ENCODE measurements around the gene ADORA2B.

ADORA2B gene

DNA sequence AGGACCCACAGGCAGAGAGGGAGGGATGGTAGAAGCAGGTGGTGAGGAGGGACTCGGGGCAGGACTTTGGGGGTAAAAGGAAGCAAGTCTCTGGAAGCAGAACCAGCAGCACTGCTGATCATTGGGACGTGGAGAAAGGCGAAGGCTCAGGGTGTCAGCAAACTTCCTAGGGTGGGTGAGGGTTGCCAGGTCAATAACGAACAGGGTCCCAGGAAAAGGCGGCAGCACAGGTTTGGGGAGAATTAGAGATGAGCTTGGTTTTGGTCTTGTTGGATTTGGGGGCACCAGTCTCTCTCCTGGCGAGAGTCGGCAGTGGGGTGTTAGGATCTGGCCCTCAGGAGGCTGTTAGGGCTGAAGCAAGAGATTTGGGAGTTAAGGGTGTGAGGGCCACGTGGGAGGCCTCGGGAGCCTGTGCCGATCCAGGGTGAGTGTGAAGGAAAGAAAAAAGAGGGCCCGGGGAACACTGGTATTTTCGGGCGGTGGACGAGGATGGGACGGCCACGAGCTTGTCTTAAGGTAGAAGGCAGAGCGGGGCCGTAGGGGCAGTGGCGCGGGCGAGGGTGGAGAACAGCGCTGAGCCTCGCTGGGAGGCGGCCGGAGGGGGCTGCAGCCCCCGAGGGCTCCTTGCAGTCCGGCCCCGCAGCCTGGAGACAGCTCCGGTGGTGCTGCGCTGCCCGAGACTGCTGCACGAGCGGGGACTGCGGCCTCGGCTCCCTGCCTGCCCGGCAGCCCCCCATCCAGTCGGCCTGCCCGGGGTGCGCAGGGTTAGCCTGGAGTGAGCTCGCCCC is 765 bp upstream of the ADORA2B start:
- no peaks in the 10 kb centered on the region for H3K36me3 ChIP-seq (ENCODE audit: control insufficient read depth in 1 of 2, insufficient read depth in 2 of 2, low read length in 2 of 2)
- no peaks in the 10 kb centered on the region for H3K27me3 ChIP-seq (ENCODE audit: low read depth, low read length)
- H3K4me3 ChIP-seq (ENCODE audit: low read depth in 1 of 2, low read length in 2 of 2): peak overlapping the region; percentile 7 to 68
- H3K9me3 ChIP-seq (ENCODE audit: control insufficient read depth in 1 of 2, low read length in 2 of 2): no peaks in the 10 kb centered on the region
- no peak overlapping the region for H3K27ac ChIP-seq (ENCODE audit: low read length)
- peaks cover 5 to 12% of the 10 kb centered on the region in 2 donors for H3K4me1 ChIP-seq (ENCODE audit: control insufficient read depth in 1 of 2, insufficient read depth in 2 of 2, low read length in 2 of 2)

DNA sequence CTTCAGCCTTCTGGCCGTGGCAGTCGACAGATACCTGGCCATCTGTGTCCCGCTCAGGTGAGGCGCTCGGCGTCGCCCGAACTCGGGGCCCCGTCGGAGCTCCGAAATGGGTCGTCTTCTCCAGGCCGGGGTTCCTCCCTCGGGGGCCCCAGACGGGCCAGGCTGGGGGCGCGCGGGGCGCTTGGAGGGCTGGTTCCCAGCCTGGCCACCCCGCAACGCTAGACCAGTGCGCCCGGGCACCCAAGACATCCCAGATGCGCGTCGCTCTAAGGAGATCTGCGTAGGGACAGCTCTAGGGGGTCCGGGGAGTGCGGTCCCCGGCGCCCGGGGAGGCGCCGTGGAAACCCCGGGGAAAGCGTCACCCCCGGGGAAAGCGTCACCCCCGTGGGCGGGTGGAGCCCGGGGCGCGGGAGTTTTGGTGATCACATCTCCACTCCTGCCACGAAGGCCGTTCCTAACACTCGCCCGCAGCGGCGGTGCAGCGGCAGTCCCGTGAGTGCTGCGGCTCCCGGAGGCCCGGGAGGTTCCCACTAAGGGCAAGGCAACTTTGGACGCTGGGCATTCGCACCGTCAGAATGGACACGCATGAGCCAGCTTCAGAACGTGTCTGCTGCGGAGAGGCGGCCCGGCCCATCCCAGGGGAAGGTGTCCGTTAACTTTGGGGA is 729 bp downstream of the ADORA2B start:
- peaks cover 5 to 12% of the 10 kb centered on the region in 2 donors for H3K4me1 ChIP-seq (ENCODE audit: control insufficient read depth in 1 of 2, insufficient read depth in 2 of 2, low read length in 2 of 2)
- H3K27ac ChIP-seq (ENCODE audit: low read length): no peak overlapping the region
- H3K36me3 ChIP-seq (ENCODE audit: control insufficient read depth in 1 of 2, insufficient read depth in 2 of 2, low read length in 2 of 2): no peaks in the 10 kb centered on the region
- no peaks in the 10 kb centered on the region for H3K27me3 ChIP-seq (ENCODE audit: low read depth, low read length)
- H3K4me3 ChIP-seq (ENCODE audit: low read depth in 1 of 2, low read length in 2 of 2): peak overlapping the region; percentile 68 to 70
- H3K9me3 ChIP-seq (ENCODE audit: control insufficient read depth in 1 of 2, low read length in 2 of 2): no peaks in the 10 kb centered on the region

DNA sequence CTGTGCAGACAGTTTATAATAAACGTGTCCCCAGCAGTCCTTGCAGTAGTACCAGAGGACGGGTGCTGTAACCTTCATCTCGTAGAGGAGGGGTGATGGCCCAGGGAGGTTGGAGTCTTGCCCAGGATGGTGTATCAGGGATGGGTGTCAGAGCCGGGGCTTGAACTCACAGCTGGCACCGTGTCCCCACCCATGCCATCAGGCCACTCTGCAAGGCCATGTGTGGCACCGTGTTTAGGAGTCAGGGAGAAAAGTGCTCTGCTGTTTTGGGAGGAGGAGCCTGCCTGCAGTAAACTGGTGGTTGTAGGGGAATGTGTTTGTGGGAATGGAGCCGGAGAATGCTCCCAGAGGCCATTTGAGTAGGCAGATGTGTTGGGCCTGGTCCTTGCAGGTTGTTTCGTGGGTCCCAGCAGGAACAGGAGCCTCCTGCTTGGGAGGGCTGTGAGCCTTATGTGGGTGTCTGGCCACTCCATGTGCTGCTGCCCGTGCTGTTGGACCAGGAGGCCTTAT is 1.7 kb downstream of the ADORA2B start:
- peak overlapping the region in 1 of 2 donors; percentile 68 for H3K4me3 ChIP-seq (ENCODE audit: low read depth in 1 of 2, low read length in 2 of 2)
- no peaks in the 10 kb centered on the region for H3K9me3 ChIP-seq (ENCODE audit: control insufficient read depth in 1 of 2, low read length in 2 of 2)
- H3K27me3 ChIP-seq (ENCODE audit: low read depth, low read length): no peaks in the 10 kb centered on the region
- peaks cover 5 to 12% of the 10 kb centered on the region in 2 donors for H3K4me1 ChIP-seq (ENCODE audit: control insufficient read depth in 1 of 2, insufficient read depth in 2 of 2, low read length in 2 of 2)
- H3K36me3 ChIP-seq (ENCODE audit: control insufficient read depth in 1 of 2, insufficient read depth in 2 of 2, low read length in 2 of 2): no peaks in the 10 kb centered on the region
- peak overlapping the region; percentile 31 for H3K27ac ChIP-seq (ENCODE audit: low read length)

DNA sequence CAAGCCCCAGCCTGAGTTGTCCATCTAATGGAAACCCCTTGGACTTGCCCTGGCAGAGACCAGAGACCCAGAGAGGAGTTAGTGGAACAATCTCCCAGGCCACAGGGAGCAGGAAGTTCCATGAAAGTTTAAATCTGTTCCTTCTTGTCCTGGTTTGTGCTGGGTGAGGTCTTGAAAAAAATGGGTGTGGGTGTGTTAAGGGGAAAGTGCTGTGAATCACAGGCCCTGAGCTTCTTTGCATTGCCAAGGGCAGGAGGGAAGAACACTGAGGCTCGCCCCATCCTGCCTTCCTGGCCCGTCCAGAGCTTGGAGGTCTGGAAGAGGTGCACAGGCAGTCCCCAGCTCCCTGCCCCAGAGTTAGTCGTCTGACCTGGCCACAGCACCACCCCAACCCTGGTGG is 2.3 kb downstream of the ADORA2B start:
- no peaks in the 10 kb centered on the region for H3K36me3 ChIP-seq (ENCODE audit: control insufficient read depth in 1 of 2, insufficient read depth in 2 of 2, low read length in 2 of 2)
- H3K27me3 ChIP-seq (ENCODE audit: low read depth, low read length): no peaks in the 10 kb centered on the region
- H3K4me3 ChIP-seq (ENCODE audit: low read depth in 1 of 2, low read length in 2 of 2): peak overlapping the region in 1 of 2 donors; percentile 68
- no peaks in the 10 kb centered on the region for H3K9me3 ChIP-seq (ENCODE audit: control insufficient read depth in 1 of 2, low read length in 2 of 2)
- H3K27ac ChIP-seq (ENCODE audit: low read length): peak overlapping the region; percentile 31
- peaks cover 5 to 12% of the 10 kb centered on the region in 2 donors for H3K4me1 ChIP-seq (ENCODE audit: control insufficient read depth in 1 of 2, insufficient read depth in 2 of 2, low read length in 2 of 2)

DNA sequence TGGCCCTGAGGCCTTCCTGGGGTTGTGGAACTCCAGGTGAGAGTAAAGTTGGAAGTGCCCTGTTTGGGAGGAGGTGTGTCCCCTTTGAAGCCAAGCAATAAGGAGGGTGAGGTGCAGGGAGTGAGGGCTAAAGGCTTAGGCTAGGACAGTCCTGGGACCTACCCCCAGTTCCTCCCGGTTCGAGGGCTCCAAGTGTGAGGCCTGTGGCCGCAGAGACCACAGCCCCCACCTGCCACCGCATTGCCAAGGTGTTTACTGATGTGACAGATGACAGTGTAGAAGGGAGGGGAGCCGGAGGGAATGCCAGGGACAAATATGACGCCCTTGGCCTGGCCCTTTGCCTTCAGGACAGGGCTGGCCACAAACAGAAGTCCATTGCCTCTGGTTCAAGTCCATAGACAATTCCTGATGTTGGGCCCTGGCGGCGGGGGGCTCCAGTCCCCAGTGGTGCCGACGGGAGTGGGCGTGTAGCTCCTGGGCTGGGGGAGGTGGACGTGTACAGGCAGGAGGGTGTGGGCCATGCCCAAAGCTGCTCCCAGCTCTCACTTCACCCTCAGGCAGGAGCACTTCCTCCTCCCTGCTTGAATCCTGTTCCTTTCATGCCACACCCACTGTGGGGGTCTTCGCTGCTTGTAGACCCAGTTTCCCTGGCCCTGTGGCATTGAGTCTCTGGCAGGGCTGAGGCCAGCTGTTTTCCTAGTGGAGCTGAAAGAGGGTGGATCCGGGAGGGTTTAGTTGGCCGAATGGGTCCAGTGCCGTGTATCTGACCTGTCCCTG is 3.2 kb downstream of the ADORA2B start:
- Histone ChIP-seq H3K27ac (ENCODE audit: low read length) (no peak overlapping the region), H3K36me3 (ENCODE audit: control insufficient read depth in 1 of 2, insufficient read depth in 2 of 2, low read length in 2 of 2) (no peaks in the 10 kb centered on the region), H3K4me3 (ENCODE audit: low read depth in 1 of 2, low read length in 2 of 2) (no peak overlapping the region), H3K27me3 (ENCODE audit: low read depth, low read length) (no peaks in the 10 kb centered on the region), H3K9me3 (ENCODE audit: control insufficient read depth in 1 of 2, low read length in 2 of 2) (no peaks in the 10 kb centered on the region), H3K4me1 (ENCODE audit: control insufficient read depth in 1 of 2, insufficient read depth in 2 of 2, low read length in 2 of 2) (peaks cover 5 to 12% of the 10 kb centered on the region in 2 donors)

DNA sequence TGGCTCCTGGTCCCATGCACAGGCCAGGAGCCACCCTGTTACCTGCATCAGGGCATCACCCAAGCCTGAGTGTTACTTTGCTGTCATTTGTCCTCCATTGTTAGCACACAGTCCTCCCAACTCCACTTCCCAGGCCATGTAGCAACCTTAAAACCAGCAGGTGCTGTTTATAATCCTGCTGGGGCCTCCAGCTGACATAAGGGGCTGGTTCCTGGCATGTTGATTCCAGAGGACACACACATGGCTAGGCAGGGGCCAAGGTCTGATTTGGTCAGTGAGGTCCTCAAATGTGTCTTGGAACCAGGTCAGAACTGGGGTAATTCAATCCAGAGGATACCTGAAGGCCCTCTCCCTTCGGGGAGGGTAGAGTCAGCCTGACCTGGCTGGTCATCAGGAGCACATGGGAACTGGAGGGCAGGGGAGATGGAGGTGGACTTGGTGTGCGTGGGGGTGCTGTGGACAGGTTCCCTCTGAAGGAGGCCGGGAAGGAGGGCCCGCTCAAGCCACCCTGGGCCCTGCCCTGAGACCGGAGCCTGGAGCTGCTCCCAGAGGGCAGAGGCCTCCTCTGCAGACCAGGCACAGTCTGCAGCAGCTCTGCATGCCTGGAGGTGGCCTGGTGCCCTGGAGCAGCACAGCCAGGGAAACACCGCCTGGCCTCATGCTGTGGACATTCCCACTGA is 6.6 kb downstream of the ADORA2B start:
- Histone ChIP-seq H3K27me3 (ENCODE audit: low read depth, low read length) (no peaks in the 10 kb centered on the region), H3K4me1 (ENCODE audit: control insufficient read depth in 1 of 2, insufficient read depth in 2 of 2, low read length in 2 of 2) (peaks cover 0 to 2% of the 10 kb centered on the region in 2 donors), H3K27ac (ENCODE audit: low read length) (no peak overlapping the region), H3K9me3 (ENCODE audit: control insufficient read depth in 1 of 2, low read length in 2 of 2) (no peaks in the 10 kb centered on the region), H3K4me3 (ENCODE audit: low read depth in 1 of 2, low read length in 2 of 2) (no peak overlapping the region), H3K36me3 (ENCODE audit: control insufficient read depth in 1 of 2, insufficient read depth in 2 of 2, low read length in 2 of 2) (no peaks in the 10 kb centered on the region)

DNA sequence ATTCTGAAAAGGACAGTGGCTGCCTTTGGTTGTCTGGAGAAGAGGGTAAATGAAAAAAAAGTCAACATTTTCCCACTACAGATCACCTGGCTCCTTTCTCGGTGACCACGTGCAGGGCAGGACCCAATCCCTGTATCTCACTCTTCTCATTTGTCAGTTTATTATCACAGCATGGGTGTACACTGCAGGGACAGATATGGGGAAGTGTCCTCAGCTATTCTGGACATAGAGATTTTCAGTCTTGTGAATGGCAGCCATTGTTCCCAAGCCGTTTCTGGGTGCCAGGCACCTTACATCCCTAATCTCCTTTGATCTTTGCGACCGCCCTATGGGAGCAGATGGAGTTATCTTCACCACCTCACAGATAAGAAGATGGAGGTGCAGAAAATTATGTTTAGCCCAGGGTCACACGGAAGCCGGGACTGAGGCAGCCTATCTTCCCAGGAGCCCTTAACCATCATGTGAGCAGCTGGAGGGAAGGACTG is 7.2 kb downstream of the ADORA2B start:
- no peaks in the 10 kb centered on the region for H3K36me3 ChIP-seq (ENCODE audit: control insufficient read depth in 1 of 2, insufficient read depth in 2 of 2, low read length in 2 of 2)
- H3K27me3 ChIP-seq (ENCODE audit: low read depth, low read length): no peaks in the 10 kb centered on the region
- H3K9me3 ChIP-seq (ENCODE audit: control insufficient read depth in 1 of 2, low read length in 2 of 2): no peaks in the 10 kb centered on the region
- no peak overlapping the region for H3K4me3 ChIP-seq (ENCODE audit: low read depth in 1 of 2, low read length in 2 of 2)
- no peaks in the 10 kb centered on the region for H3K4me1 ChIP-seq (ENCODE audit: control insufficient read depth in 1 of 2, insufficient read depth in 2 of 2, low read length in 2 of 2)
- H3K27ac ChIP-seq (ENCODE audit: low read length): no peak overlapping the region

DNA sequence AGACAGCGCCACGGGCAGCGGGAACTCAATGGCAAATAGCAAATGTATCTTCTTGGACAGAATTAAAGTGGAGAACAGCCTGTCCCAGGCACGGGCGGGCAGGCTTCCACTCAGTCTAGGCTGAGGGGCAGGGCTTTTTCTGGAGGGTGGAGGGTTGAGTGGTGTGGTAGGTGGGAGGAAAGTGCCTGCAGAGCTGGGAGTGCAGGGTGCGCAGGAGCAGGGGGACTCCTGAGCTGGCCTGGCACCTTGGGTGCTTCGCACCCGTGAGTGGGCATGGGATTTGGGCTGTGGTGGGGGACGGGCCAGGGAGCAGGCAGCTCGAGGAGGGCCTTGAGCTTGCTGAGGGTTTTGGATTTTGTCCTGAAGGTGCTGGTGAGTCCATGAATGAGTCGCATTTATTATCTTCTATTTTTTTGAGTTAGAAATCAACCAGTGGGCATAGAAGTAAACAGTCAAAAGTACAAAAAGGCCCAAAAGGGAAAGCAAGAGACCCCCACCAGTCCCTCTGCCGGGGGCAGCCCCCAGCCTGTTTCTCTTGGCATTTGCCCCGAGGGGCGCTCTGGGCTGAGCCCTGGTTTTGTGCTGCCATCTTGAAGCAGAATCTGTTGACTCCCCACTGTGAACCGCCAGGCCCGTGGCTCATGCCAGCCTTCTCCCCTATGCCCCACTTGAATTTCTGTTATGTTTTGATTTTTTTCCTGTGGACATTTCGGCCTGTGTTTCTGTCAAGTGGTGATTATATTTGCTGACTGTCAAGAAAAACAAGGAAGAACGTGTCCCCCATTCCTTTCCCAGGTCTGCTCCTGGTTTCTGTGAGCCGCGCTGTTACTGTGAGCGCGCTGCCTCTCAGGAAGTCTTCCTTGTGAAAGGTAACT is 8.2 kb downstream of the ADORA2B start:
- Histone ChIP-seq H3K27ac (ENCODE audit: low read length) (no peak overlapping the region), H3K36me3 (ENCODE audit: control insufficient read depth in 1 of 2, insufficient read depth in 2 of 2, low read length in 2 of 2) (no peaks in the 10 kb centered on the region), H3K4me3 (ENCODE audit: low read depth in 1 of 2, low read length in 2 of 2) (no peak overlapping the region), H3K9me3 (ENCODE audit: control insufficient read depth in 1 of 2, low read length in 2 of 2) (no peaks in the 10 kb centered on the region), H3K27me3 (ENCODE audit: low read depth, low read length) (no peaks in the 10 kb centered on the region), H3K4me1 (ENCODE audit: control insufficient read depth in 1 of 2, insufficient read depth in 2 of 2, low read length in 2 of 2) (no peaks in the 10 kb centered on the region)

DNA sequence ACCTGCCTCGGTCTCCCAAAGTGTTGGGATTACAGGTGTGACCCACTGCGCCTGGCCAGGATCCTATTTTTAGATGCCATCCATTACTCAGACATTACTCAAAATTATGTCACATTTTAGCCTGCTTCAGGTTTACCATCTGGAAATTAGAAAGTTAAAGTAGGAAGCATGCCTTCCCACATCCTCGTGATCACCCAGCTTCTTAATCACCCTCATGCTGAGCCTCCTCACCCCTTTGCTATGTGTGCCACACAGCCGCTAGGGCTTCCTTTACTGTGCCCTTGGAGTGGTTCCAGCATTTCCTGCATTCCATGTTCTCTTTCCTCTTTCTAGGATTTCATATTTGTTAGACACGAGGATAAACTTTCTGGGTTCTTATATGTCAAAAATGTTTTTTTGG is 9.3 kb downstream of the ADORA2B start:
- Histone ChIP-seq H3K27me3 (ENCODE audit: low read depth, low read length) (no peaks in the 10 kb centered on the region), H3K4me3 (ENCODE audit: low read depth in 1 of 2, low read length in 2 of 2) (no peak overlapping the region), H3K27ac (ENCODE audit: low read length) (no peak overlapping the region), H3K36me3 (ENCODE audit: control insufficient read depth in 1 of 2, insufficient read depth in 2 of 2, low read length in 2 of 2) (no peaks in the 10 kb centered on the region), H3K4me1 (ENCODE audit: control insufficient read depth in 1 of 2, insufficient read depth in 2 of 2, low read length in 2 of 2) (peaks cover 0 to 9% of the 10 kb centered on the region in 2 donors), H3K9me3 (ENCODE audit: control insufficient read depth in 1 of 2, low read length in 2 of 2) (no peaks in the 10 kb centered on the region)

Data from muscle layer of duodenum (tissue), 2 donors.